GM19467 (cell line): ENCODE results near the gene CPSF6.

Experiments
- ATAC-seq: cut with Tn5 transposase; IDR thresholded peaks from one replicate; pipeline ENCODE4 v1.9.1; 2021; ENCODE audit warnings: mild to moderate bottlenecking, moderate library complexity; ENCODE audit not compliant: unreplicated experiment

Gene CPSF6

DNA sequence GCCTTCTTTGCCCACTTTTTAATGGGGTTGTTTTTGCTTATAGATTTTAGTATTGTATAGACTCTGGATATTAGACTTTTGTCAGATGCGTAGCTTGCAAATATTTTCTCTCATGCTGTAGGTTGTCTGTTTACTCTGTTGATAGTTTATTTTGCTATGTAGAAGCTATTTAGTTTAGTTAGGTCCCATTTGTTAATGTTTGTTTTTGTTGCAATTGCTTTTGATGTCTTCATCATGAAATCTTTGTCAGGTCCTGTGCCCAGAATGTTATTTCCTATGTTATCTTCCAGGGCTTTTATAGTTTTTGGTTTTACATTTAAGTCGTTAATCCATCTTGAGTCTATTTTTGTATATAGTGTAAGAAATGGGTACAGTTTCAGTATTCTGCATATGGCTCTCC is 78.9 kb downstream of the CPSF6 start:
- no peak for ATAC-seq

DNA sequence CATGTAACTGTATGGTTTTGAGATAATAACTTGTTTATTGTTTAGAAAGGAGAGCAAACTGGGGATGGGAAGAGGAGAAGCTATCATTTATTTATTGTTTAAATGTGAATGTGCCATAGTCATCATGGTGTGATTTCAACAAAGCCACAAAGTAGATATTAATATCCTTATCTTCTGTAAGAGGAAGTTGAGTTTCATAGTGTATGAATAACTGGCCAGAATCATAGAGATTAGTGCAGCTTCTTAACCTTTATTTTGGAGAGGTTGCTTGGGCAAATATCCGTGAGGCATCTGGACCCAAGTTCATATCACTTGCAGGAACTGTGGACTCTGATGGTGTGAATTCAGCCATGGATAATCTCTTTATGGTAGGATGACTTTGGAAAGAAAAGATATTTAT is 82.0 kb downstream of the CPSF6 start:
- ATAC-seq, result no peak
